Hepatocyte (in vitro differentiated cells): ENCODE results near the gene LTF. TPM values are rescaled to one million over a fixed set of nuclear protein-coding genes. Genes with fewer than 3 reads are reported as not detected.

Experiments used
- DNase-seq: peaks from one replicate; pipeline ENCODE4 v3.0.0-alpha.2; 2016; ENCODE audit warnings: low spot score
- H2AFZ ChIP-seq: fragments of 200-600 bp; sonication (generic); 2 replicates; pipeline ENCODE4 v1.6.0; 2016; ENCODE audit warnings: antibody characterized with exemption, mild to moderate bottlenecking
- H3K27ac ChIP-seq: fragments of 200-600 bp; sonication (generic); 2 replicates; pipeline ENCODE4 v1.5.1; 2016; ENCODE audit warnings: mild to moderate bottlenecking
- H3K27me3 ChIP-seq: fragments of 200-600 bp; sonication (generic); 2 replicates; pipeline ENCODE4 v1.6.1; 2016
- H3K36me3 ChIP-seq: fragments of 200-600 bp; sonication (generic); replicated peaks from 2 replicates; pipeline ENCODE4 v1.5.1; 2016; ENCODE audit warnings: low read depth; ENCODE audit not compliant: insufficient read depth
- H3K4me1 ChIP-seq: fragments of 200-600 bp; sonication (generic); 2 replicates; pipeline ENCODE4 v1.5.1; 2016; ENCODE audit warnings: mild to moderate bottlenecking, moderate library complexity; ENCODE audit not compliant: insufficient read depth
- H3K4me2 ChIP-seq: fragments of 200-600 bp; sonication (generic); 2 replicates; pipeline ENCODE4 v1.6.0; 2016
- H3K4me3 ChIP-seq: fragments of 200-600 bp; sonication (generic); 2 replicates; pipeline ENCODE4 v1.5.1; 2016; ENCODE audit warnings: mild to moderate bottlenecking
- H3K79me2 ChIP-seq: fragments of 200-600 bp; sonication (generic); 2 replicates; pipeline ENCODE4 v1.6.0; 2017; ENCODE audit warnings: mild to moderate bottlenecking
- H3K9me2 ChIP-seq: fragments of 200-600 bp; sonication (generic); replicated peaks from 2 replicates; pipeline ENCODE4 v1.6.0; 2017; ENCODE audit warnings: mild to moderate bottlenecking; ENCODE audit not compliant: insufficient read depth
- H3K9me3 ChIP-seq: fragments of 200-600 bp; sonication (generic); 2 replicates; pipeline ENCODE4 v1.5.1; 2016; ENCODE audit warnings: low read depth, mild to moderate bottlenecking
- H4K20me1 ChIP-seq: fragments of 200-600 bp; sonication (generic); 2 replicates; pipeline ENCODE4 v1.6.0; 2016; ENCODE audit warnings: mild to moderate bottlenecking; ENCODE audit not compliant: insufficient read depth, poor library complexity, severe bottlenecking
- EZH2 ChIP-seq: fragments of 200-600 bp; sonication (generic); IDR thresholded peaks from 2 replicates; pipeline ENCODE4 v1.6.1; 2016; ENCODE audit warnings: antibody characterized with exemption, mild to moderate bottlenecking, borderline replicate concordance
- EZH2phosphoT487 ChIP-seq: fragments of 200-600 bp; sonication (generic); IDR thresholded peaks from one replicate; pipeline ENCODE4 v1.6.1; 2018; ENCODE audit warnings: antibody characterized with exemption, mild to moderate bottlenecking, low read depth, moderate library complexity; ENCODE audit not compliant: unreplicated experiment, severe bottlenecking
- WGBS: methylation state at CpG from one replicate; pipeline ENCODE4 v1.1.6; 2016; ENCODE audit warnings: low lambda C conversion rate; ENCODE audit errors: missing lambda C conversion rate; 5-methylcytosine and 5-hydroxymethylcytosine counted together
- polyA plus RNA-seq: library from polyadenylated mRNA; unstranded; fragments of >200 nt; fragmentation: Nextera tagmentation; extraction: Ambion mirVana; gene quantifications from 2 replicates; pipeline ENCODE4 v1.2.1, GENCODE V29; 2016
- total RNA-seq: library from RNA; depleted of rRNA; stranded (reverse); fragments of >200 nt; gene quantifications from 2 replicates; pipeline ENCODE4 v1.2.3, GENCODE V29; 2014
- TF ChIP-seq, protein P1 (sequence below): fragments of 200-600 bp; sonication (generic); IDR thresholded peaks from 2 replicates; pipeline ENCODE4 v1.5.1; 2016; ENCODE audit warnings: antibody characterized with exemption, mild to moderate bottlenecking; ENCODE audit not compliant: poor library complexity

Gene LTF
- total and polyA plus RNA-seq, 2 experiments from 2014 or later = 1.8 TPM; not detected in 1

DNA sequence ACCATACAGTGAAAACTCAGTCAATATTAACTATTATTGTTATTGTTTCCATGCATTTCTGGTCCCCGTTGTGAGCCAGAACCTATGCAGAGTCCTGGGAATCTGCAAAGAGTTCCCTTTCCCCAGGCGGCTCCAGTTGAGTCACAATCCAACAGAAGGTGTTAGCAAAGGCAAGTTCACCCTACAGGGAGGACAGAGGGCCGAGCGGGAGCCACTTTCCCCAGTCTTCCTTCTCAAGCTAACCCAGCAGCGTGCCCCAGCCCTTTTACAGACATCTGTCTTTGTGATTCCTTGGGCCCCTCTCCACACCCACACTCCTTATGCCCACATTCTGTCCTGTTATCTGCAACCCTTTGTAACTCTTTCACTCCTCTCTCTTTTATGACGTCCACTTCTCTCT lies 13.1 kb upstream of the LTF start:
- H3K4me1 ChIP-seq = no peaks in the 10 kb centered on the region
- H3K79me2 ChIP-seq = no peaks in the 10 kb centered on the region
- H3K36me3 ChIP-seq = no peaks in the 10 kb centered on the region
- no peak overlapping the region for H3K27ac ChIP-seq
- TF ChIP-seq EZH2 = no peak
- TF ChIP-seq EZH2phosphoT487 = no peak
- TF ChIP-seq, protein P1, sequence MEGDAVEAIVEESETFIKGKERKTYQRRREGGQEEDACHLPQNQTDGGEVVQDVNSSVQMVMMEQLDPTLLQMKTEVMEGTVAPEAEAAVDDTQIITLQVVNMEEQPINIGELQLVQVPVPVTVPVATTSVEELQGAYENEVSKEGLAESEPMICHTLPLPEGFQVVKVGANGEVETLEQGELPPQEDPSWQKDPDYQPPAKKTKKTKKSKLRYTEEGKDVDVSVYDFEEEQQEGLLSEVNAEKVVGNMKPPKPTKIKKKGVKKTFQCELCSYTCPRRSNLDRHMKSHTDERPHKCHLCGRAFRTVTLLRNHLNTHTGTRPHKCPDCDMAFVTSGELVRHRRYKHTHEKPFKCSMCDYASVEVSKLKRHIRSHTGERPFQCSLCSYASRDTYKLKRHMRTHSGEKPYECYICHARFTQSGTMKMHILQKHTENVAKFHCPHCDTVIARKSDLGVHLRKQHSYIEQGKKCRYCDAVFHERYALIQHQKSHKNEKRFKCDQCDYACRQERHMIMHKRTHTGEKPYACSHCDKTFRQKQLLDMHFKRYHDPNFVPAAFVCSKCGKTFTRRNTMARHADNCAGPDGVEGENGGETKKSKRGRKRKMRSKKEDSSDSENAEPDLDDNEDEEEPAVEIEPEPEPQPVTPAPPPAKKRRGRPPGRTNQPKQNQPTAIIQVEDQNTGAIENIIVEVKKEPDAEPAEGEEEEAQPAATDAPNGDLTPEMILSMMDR = no peak
- H2AFZ ChIP-seq = no peak overlapping the region
- H3K9me3 ChIP-seq = no peaks in the 10 kb centered on the region
- no peaks in the 10 kb centered on the region for H4K20me1 ChIP-seq
- H3K27me3 ChIP-seq = no peaks in the 10 kb centered on the region
- H3K4me2 ChIP-seq = no peak overlapping the region
- 83% methylated on average over 6 of the region's 6 CpGs for WGBS
- no peak overlapping the region for H3K4me3 ChIP-seq
- DNase-seq = no peak
- H3K9me2 ChIP-seq = no peaks in the 10 kb centered on the region

DNA sequence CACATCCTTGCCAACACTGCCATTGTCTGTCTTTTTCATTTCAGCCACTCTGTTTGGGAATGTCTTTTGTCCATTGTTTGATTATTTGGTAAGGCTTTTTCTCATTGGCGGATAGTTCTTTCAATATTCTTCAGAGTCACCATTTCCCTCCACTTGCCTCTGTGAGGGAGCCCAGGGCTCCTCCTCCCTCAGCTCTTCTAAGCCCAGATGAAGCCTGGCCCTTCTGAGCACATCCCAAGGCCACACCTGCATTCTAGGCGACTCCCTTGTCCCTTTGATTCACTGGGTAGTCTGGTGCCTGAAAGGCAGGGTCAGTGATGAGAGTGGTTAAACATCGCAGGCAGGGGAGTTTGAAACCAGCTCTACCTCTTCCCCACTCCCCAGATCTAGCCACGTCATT lies 12.4 kb upstream of the LTF start:
- no peak overlapping the region for H3K4me3 ChIP-seq
- no peaks in the 10 kb centered on the region for H3K4me1 ChIP-seq
- H3K4me2 ChIP-seq = no peak overlapping the region
- no peaks in the 10 kb centered on the region for H3K36me3 ChIP-seq
- DNase-seq = peak; percentile 3
- no peak overlapping the region for H2AFZ ChIP-seq
- H3K27me3 ChIP-seq = no peaks in the 10 kb centered on the region
- TF ChIP-seq, protein P1 = no peak
- TF ChIP-seq EZH2phosphoT487 = no peak
- no peak for TF ChIP-seq EZH2
- no peaks in the 10 kb centered on the region for H3K9me2 ChIP-seq
- H3K9me3 ChIP-seq = no peaks in the 10 kb centered on the region
- WGBS = 81% methylated on average over 4 of the region's 4 CpGs
- no peaks in the 10 kb centered on the region for H3K79me2 ChIP-seq
- H3K27ac ChIP-seq = no peak overlapping the region
- H4K20me1 ChIP-seq = no peaks in the 10 kb centered on the region

DNA sequence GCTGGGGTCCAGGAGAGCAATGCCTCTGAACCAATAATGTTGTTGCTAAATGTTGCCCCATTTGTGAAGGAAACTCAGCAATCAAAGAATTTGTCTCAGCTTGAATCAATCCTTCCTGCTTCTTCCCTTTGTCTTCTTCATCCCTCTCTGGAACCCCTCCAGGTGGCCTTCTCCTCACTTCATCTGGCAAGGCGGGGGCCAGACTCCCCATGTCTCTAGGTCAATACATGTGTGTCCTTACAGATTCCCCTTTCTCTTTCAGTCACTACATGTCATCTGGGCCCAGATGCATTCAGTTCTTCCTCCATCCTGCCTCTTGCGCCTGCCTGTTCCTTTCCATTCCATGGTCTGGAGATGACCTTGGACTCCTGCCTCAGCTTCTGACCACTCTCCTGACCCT lies 8.0 kb upstream of the LTF start:
- no peak overlapping the region for H2AFZ ChIP-seq
- H3K4me3 ChIP-seq = no peak overlapping the region
- no peaks in the 10 kb centered on the region for H3K36me3 ChIP-seq
- H3K4me1 ChIP-seq = no peaks in the 10 kb centered on the region
- H3K4me2 ChIP-seq = no peak overlapping the region
- TF ChIP-seq EZH2 (no peak), EZH2phosphoT487 (no peak)
- TF ChIP-seq, protein P1 = no peak
- no peak overlapping the region for H3K27ac ChIP-seq
- H3K9me3 ChIP-seq = no peaks in the 10 kb centered on the region
- H3K27me3 ChIP-seq = no peaks in the 10 kb centered on the region
- no peaks in the 10 kb centered on the region for H3K79me2 ChIP-seq
- WGBS = 86% methylated on average over 2 of the region's 2 CpGs
- no peaks in the 10 kb centered on the region for H4K20me1 ChIP-seq
- H3K9me2 ChIP-seq = no peaks in the 10 kb centered on the region
- DNase-seq = no peak
